ENCODE data around the gene PLEKHD1. TPM values are rescaled to one million over a fixed set of nuclear protein-coding genes. Genes with fewer than 3 reads are reported as not detected.
A peak's percentile ranks its signal among the peaks of the same experiment; 100 is the strongest.

The PLEKHD1 gene
- total RNA-seq (2014; rRNA removed): 0.15 and 0.35 TPM in 2 replicates
- Bru-seq, nascent RNA: percentile 32 among the genes with signal in this experiment
- percentile 60 among the genes with signal in this experiment for BruChase-seq, experiment 1, labeled RNA remaining after a 6-hour chase
- BruChase-seq, experiment 2, labeled RNA remaining after a 2-hour chase: percentile 71 among the genes with signal in this experiment
- long read RNA-seq, full-length matches to known transcripts: 1 of 7 reads
- long read RNA-seq, partial matches to known transcripts: 0 of 7 reads
- long read RNA-seq, other reads (novel, unspliced or antisense): 6 of 7 reads

- H3K79me2 ChIP-seq (ENCODE audit: low read length): no peaks in the 10 kb centered on the region
- no TSS peak for BruUV-seq (replicated peaks)
- H3K9ac ChIP-seq (ENCODE audit: low read length): no peak within 1 kb of the TSS
- DNase-seq (peak; percentile 56), ATAC-seq (peak; percentile 66)
- no peaks in the 10 kb centered on the region for H3F3A ChIP-seq (ENCODE audit: low read length, unreplicated experiment)
- ChIA-PET CTCF (no interaction called here), POLR2A (ENCODE audit: unreplicated experiment) (no interaction called here)
- H3K9me3 ChIP-seq (ENCODE audit: low read length): no peaks in the 10 kb centered on the region
- peaks cover 54% of the 10 kb centered on the region for H3K27me3 ChIP-seq (ENCODE audit: low read length)
- peak within 1 kb of the TSS; percentile 84 for H3K4me2 ChIP-seq (ENCODE audit: low read length)
- no peak within 1 kb of the TSS for H3K27ac ChIP-seq (ENCODE audit: low read length)
- no peaks in the 10 kb centered on the region for H4K20me1 ChIP-seq (ENCODE audit: low read length)
- no peak for TF ChIP-seq EZH2 (IDR thresholded peaks at IDR 0.05; ENCODE audit: low read length, unreplicated experiment)
- no peak for TF ChIP-seq EZH2phosphoT487 (IDR thresholded peaks at IDR 0.05; ENCODE audit: borderline replicate concordance, low read length)
- no peak for TF ChIP-seq CTCF (conservative IDR thresholded peaks at IDR 0.05; ENCODE audit: low read depth, low read length)
- peaks cover 4% of the 10 kb centered on the region; the same call in 1 of the 2 replicates for H3K4me1 ChIP-seq (ENCODE audit: insufficient read depth, low read length)
- H3K4me3 ChIP-seq (ENCODE audit: low read length): peak within 1 kb of the TSS; percentile 67
- H3K9me2 ChIP-seq (replicated peaks; ENCODE audit: low read length): no peaks in the 10 kb centered on the region
- peak within 1 kb of the TSS; percentile 61 for H2AFZ ChIP-seq (ENCODE audit: low read length)
- intact Hi-C loops (cut with micrococcal nuclease): no loop called here
- H3K36me3 ChIP-seq (ENCODE audit: low read depth, low read length): no peaks in the 10 kb centered on the region
Measured at GRCh38 chr14:69484444-69485314, at the start of gene PLEKHD1. Gene PLEKHD1 (plus strand): TSS chr14:69484728. CDS start chr14:69484966, 238 bp downstream.

- Histone ChIP-seq H3K79me2 (ENCODE audit: low read length) (peaks cover 25% of the 10 kb centered on the region), H2AFZ (ENCODE audit: low read length) (no peak overlapping the region), H3K4me1 (ENCODE audit: insufficient read depth, low read length) (no peaks in the 10 kb centered on the region; the same call in 1 of the 2 replicates), H4K20me1 (ENCODE audit: low read length) (no peaks in the 10 kb centered on the region), H3K27me3 (ENCODE audit: low read length) (no peaks in the 10 kb centered on the region), H3F3A (ENCODE audit: low read length, unreplicated experiment) (no peaks in the 10 kb centered on the region), H3K9me3 (ENCODE audit: low read length) (no peaks in the 10 kb centered on the region), H3K9ac (ENCODE audit: low read length) (no peak overlapping the region), H3K27ac (ENCODE audit: low read length) (no peak overlapping the region), H3K4me2 (ENCODE audit: low read length) (no peak overlapping the region), H3K4me3 (ENCODE audit: low read length) (no peak overlapping the region), H3K36me3 (ENCODE audit: low read depth, low read length) (peaks cover 15% of the 10 kb centered on the region; the same call in 1 of the 2 replicates), H3K9me2 (replicated peaks; ENCODE audit: low read length) (no peaks in the 10 kb centered on the region)
- ChIA-PET CTCF (no interaction called here), POLR2A (ENCODE audit: unreplicated experiment) (no interaction called here)
- intact Hi-C loops (cut with micrococcal nuclease): no loop called here
- no TSS peak for BruUV-seq (replicated peaks)
- TF ChIP-seq EZH2 (IDR thresholded peaks at IDR 0.05; ENCODE audit: low read length, unreplicated experiment): no peak
- TF ChIP-seq CTCF (conservative IDR thresholded peaks at IDR 0.05; ENCODE audit: low read depth, low read length): no peak
- TF ChIP-seq EZH2phosphoT487 (IDR thresholded peaks at IDR 0.05; ENCODE audit: borderline replicate concordance, low read length): no peak
- DNase-seq (no peak), ATAC-seq (no peak)
Measured at GRCh38 chr14:69439521-69440270, 44.8 kb upstream of the PLEKHD1 start.

Data from PC-3 (cell line).